H1 (cell line): ENCODE results near the gene HTR2C. TPM values are rescaled to one million over a fixed set of nuclear protein-coding genes. Genes with fewer than 3 reads are reported as not detected.

Experiments used
- CBX5 ChIP-seq: fragments of 300-800, 300-1000 bp; sonication (generic); IDR thresholded peaks from 2 replicates; pipeline ENCODE4 v1.7.1; 2016; ENCODE audit warnings: antibody characterized with exemption, low read length, low read depth
- CHD1 ChIP-seq: IDR thresholded peaks from 2 replicates; pipeline ENCODE4 v1.6.1; 2012; ENCODE audit warnings: low read depth, low read length, improper control_type of control experiment
- CTBP2 ChIP-seq: IDR thresholded peaks from 2 replicates; pipeline ENCODE4 v1.7.0; 2011; ENCODE audit warnings: borderline replicate concordance, mild to moderate bottlenecking, moderate library complexity, mixed read lengths, low read length; ENCODE audit not compliant: insufficient read depth, insufficient read length
- EP300 ChIP-seq, 2 experiments: IDR thresholded peaks; 1 replicate in 1 of 2; 2 replicates in 1 of 2; pipeline ENCODE4 v1.6.1; 2011 to 2012; ENCODE audit warnings: low read depth in 2 of 2, low read length in 2 of 2, mild to moderate bottlenecking in 2 of 2, borderline replicate concordance in 1 of 2, inconsistent platforms in 1 of 2, moderate library complexity in 1 of 2
- HDAC2 ChIP-seq, 2 experiments: fragments of 300-600 bp in 1 of 2; sonication (generic) in 1 of 2; IDR thresholded peaks; 2 replicates each; pipeline ENCODE4 v1.6.1; 2011 to 2012; ENCODE audit warnings: low read depth in 2 of 2, low read length in 2 of 2, mild to moderate bottlenecking in 2 of 2, moderate library complexity in 2 of 2, borderline replicate concordance in 1 of 2, inconsistent platforms in 1 of 2
- JUN ChIP-seq: IDR thresholded peaks from 2 replicates; pipeline ENCODE4 v1.6.1; 2011; ENCODE audit warnings: low read depth, mild to moderate bottlenecking, improper control_type of control experiment, low read length
- TAF1 ChIP-seq: IDR thresholded peaks from 2 replicates; pipeline ENCODE4 v1.6.1; 2011; ENCODE audit warnings: mild to moderate bottlenecking, low read depth, low read length
- polyA plus RNA-seq, 7 experiments: library from polyadenylated mRNA; depleted of rRNA in 3 of 7; stranded (reverse) in 5 of 7; unstranded in 2 of 7; fragments of >200 nt in 5 of 7; fragments of 200-250 nt in 2 of 7; gene quantifications; 1 replicate in 5 of 7; 2 replicates in 1 of 7; 4 replicates in 1 of 7; pipeline versions ENCODE4 v1.2.1 to v1.2.3, GENCODE V29; 2011 to 2013; ENCODE audit warnings: missing spikeins in 2 of 7, mixed read lengths in 2 of 7
- total RNA-seq: library from RNA; stranded (reverse); fragmentation: NEBNext Ultra II Directional; extraction: Animal tissue kit (Norgen Biotek cat#: 25700); gene quantifications from 2 replicates; pipeline ENCODE4 v1.2.1, GENCODE V29; 2021

HTR2C gene
- total and polyA plus RNA-seq, 2 of the 8 experiments (the other 6 are each of a cell fraction or from before 2014, with no cell fraction given): 1.7 to 2.0 TPM

- TF ChIP-seq JUN: no peak
- no peak for TF ChIP-seq EP300 (IDR thresholded peaks at IDR 0.05; ENCODE audit: borderline replicate concordance in 1 of 2, low read depth in 2 of 2, low read length in 2 of 2)
- no peak for TF ChIP-seq CTBP2
- no peak for TF ChIP-seq TAF1
- no peak for TF ChIP-seq HDAC2 (IDR thresholded peaks at IDR 0.05; ENCODE audit: borderline replicate concordance in 1 of 2, low read depth in 2 of 2, low read length in 2 of 2)
- no peak for TF ChIP-seq CBX5
- TF ChIP-seq CHD1: no peak
Observed at GRCh38 chrX:114798907-114799306, 215.0 kb downstream of the HTR2C start (continued).
